Kidney epithelial cell (primary cell): ENCODE data around the gene GFRA1. TPM values are rescaled to one million over a fixed set of nuclear protein-coding genes. Genes with fewer than 3 reads are reported as not detected.
"Not testable (repeated sequence)": the region's sequence is repeated elsewhere in the genome, so short reads cannot be mapped to it uniquely, and the experiment has no call there.

Source experiments
- DNase-seq: peaks from one replicate; pipeline ENCODE4 v3.0.0-alpha.2; 2010; ENCODE audit warnings: low read depth
- H3K27me3 ChIP-seq: 2 replicates; pipeline ENCODE4 v1.6.0; 2011; ENCODE audit warnings: low read length; ENCODE audit not compliant: control insufficient read depth, insufficient read depth
- H3K36me3 ChIP-seq: 2 replicates; pipeline ENCODE4 v1.5.1; 2011; ENCODE audit warnings: low read length; ENCODE audit not compliant: control insufficient read depth, insufficient read depth
- H3K4me3 ChIP-seq: 2 replicates; pipeline ENCODE4 v1.5.1; 2011; ENCODE audit warnings: low read depth, mild to moderate bottlenecking, control low read depth, low read length
- CTCF ChIP-seq: IDR thresholded peaks from 2 replicates; pipeline ENCODE4 v1.5.1; 2011; ENCODE audit warnings: mild to moderate bottlenecking, moderate library complexity, low read length, control low read depth, inconsistent platforms; ENCODE audit not compliant: insufficient read depth, poor library complexity, severe bottlenecking
- total RNA-seq: library from RNA; depleted of rRNA; stranded (reverse); fragments of >200 nt; gene quantifications from 2 replicates; pipeline ENCODE4 v1.2.3, GENCODE V29; 2015

The GFRA1 gene
- total RNA-seq, 1 donor from 2014 or later = 1.6 TPM

- no peaks in the 10 kb centered on the region for H3K27me3 ChIP-seq
- DNase-seq = no peak
- peaks cover 1% of the 10 kb centered on the region for H3K36me3 ChIP-seq
- TF ChIP-seq CTCF = no peak
- no peak overlapping the region for H3K4me3 ChIP-seq
These were observed 217.6 kb downstream of the GFRA1 start for GRCh38 chr10:116055252-116055916.

GRCh38 chr10:116053910-116054309, 219.1 kb downstream of the GFRA1 start:
- TF ChIP-seq CTCF = no peak
- no peaks in the 10 kb centered on the region for H3K27me3 ChIP-seq
- DNase-seq = no peak
- H3K4me3 ChIP-seq = no peak overlapping the region
- peaks cover 1% of the 10 kb centered on the region for H3K36me3 ChIP-seq

GRCh38 chr10:116053009-116053730, 219.8 kb downstream of the GFRA1 start:
- not testable (repeated sequence) for DNase-seq, H3K27me3 ChIP-seq, H3K4me3 ChIP-seq, H3K36me3 ChIP-seq

GRCh38 chr10:116052522-116052921, 220.5 kb downstream of the GFRA1 start:
- DNase-seq, H3K27me3 ChIP-seq, H3K4me3 ChIP-seq, H3K36me3 ChIP-seq: not testable (repeated sequence)

GRCh38 chr10:116049974-116050304, 223.1 kb downstream of the GFRA1 start:
- Histone ChIP-seq H3K4me3 (no peak overlapping the region), H3K36me3 (no peaks in the 10 kb centered on the region), H3K27me3 (no peaks in the 10 kb centered on the region)
- no peak for DNase-seq
- TF ChIP-seq CTCF = no peak

GRCh38 chr10:116049158-116049973, 223.6 kb downstream of the GFRA1 start:
- H3K4me3 ChIP-seq = no peak overlapping the region
- TF ChIP-seq CTCF = no peak
- H3K27me3 ChIP-seq = no peaks in the 10 kb centered on the region
- H3K36me3 ChIP-seq = no peaks in the 10 kb centered on the region
- no peak for DNase-seq
